Tibial artery (tissue), 4 donors: ENCODE results near the gene NXNL1.

Experiments used
- DNase-seq, 2 donors: peaks; one replicate each; pipeline ENCODE4 v3.0.0-alpha.2; 2019
- H3K27ac ChIP-seq, 2 donors: fragments of 200-600 bp; sonication (generic) in 1 of 2; 1 replicate in 1 of 2; 2 replicates in 1 of 2; pipeline ENCODE4 v1.5.1; 2018 to 2019; ENCODE audit warnings: mild to moderate bottlenecking in 1 of 2
- H3K27me3 ChIP-seq, 2 donors: fragments of 200-600 bp; sonication (generic) in 1 of 2; one replicate each; pipeline versions ENCODE4 v1.5.1 to v1.6.0; 2016 to 2019
- H3K36me3 ChIP-seq, 3 donors: fragments of 200-600 bp; sonication (generic) in 2 of 3; one replicate each; pipeline ENCODE4 v1.5.1; 2016 to 2019; ENCODE audit warnings: mild to moderate bottlenecking in 2 of 3
- H3K4me1 ChIP-seq, 4 donors: fragments of 200-600 bp; sonication (generic) in 2 of 4; 1 replicate in 3 of 4; 2 replicates in 1 of 4; pipeline ENCODE4 v1.5.1; 2016 to 2019
- H3K4me3 ChIP-seq, 2 donors: fragments of 200-600 bp; sonication (generic) in 1 of 2; 1 replicate in 1 of 2; 2 replicates in 1 of 2; pipeline ENCODE4 v1.5.1; 2018 to 2019; ENCODE audit warnings: mild to moderate bottlenecking in 2 of 2
- H3K9me3 ChIP-seq, 3 donors: fragments of 200-600 bp; sonication (generic) in 1 of 3; one replicate each; pipeline ENCODE4 v1.5.1; 2016 to 2019
- CTCF ChIP-seq, 2 experiments: fragments of 200-600 bp in 1 of 2; fragments of 450-650 bp in 1 of 2; IDR thresholded peaks; one replicate each; pipeline ENCODE4 v1.5.1; 2017 to 2019; ENCODE audit warnings: antibody characterized with exemption in 2 of 2, mild to moderate bottlenecking in 1 of 2, moderate library complexity in 1 of 2
- intact Hi-C: fragments of 100-400 bp; cut with DNase I; formaldehyde crosslinking; loops from one replicate; pipeline ENCODE4 v1.15.0; 2023; ENCODE audit warnings: low total_unique reads

Gene NXNL1

GRCh38 chr19:17435218-17435617 is 25.5 kb downstream of the NXNL1 start:
- no peak for DNase-seq
- intact Hi-C loops, result no loop called here

DNA sequence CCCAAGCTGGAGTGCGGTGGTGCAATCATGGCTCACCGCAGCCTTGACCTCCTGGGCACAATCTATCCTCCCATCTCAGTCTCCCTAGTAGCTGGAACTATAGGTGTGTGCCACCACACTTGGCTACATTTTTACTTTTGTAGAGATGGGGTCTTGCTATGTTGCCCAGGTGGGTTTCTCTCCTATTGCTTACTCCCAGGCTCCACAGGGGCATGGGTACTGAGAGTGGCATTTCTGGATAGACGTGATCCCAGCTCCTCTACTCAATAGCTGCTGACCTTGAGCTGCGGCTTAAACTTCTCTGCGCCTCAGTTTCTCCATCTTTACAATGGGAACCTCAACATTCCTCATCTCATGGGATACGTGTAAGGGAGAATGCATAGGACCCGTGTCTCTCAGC is 29.3 kb downstream of the NXNL1 start:
- Histone ChIP-seq H3K27ac (no peak overlapping the region), H3K4me3 (no peak overlapping the region), H3K9me3 (no peaks in the 10 kb centered on the region), H3K27me3 (no peaks in the 10 kb centered on the region), H3K36me3 (peaks cover 0 to 8% (median 6%) of the 10 kb centered on the region in 3 donors), H3K4me1 (no peaks in the 10 kb centered on the region)
- no peak for TF ChIP-seq CTCF (IDR thresholded peaks at IDR 0.05)
- no peak for DNase-seq
- intact Hi-C loops, result no loop called here

More at GRCh38 chr19:17435218-17435617, 25.5 kb downstream of the NXNL1 start:
- Histone ChIP-seq H3K36me3 (peaks cover 0 to 9% (median 8%) of the 10 kb centered on the region in 3 donors), H3K9me3 (no peaks in the 10 kb centered on the region), H3K27me3 (no peaks in the 10 kb centered on the region), H3K4me1 (no peaks in the 10 kb centered on the region), H3K4me3 (no peak overlapping the region), H3K27ac (no peak overlapping the region)
- TF ChIP-seq CTCF (IDR thresholded peaks at IDR 0.05), result no peak

DNA sequence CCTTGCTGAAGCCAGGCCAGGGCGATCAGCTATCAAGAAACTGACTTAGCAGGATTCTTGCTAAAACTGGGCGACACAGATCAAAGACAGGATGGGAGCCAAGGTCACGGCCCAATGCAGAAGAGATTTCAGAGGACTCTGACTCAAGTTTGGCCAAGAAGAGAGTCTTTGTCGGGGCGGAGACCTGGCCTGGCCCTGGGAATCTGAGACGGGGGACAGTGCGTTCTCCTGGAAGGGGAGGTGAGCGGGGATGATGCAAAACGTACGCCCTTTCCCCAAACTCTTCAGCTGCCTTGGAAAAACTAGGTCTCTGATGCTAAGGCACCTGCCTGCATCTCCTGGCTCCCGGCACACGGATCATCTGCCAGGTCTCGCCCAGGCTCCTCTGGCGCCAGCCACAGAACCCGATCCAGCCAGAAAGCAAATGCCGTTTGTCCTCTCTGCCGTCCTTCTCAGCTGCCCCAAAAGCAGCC is 31.0 kb downstream of the NXNL1 start:
- H3K4me3 ChIP-seq, result no peak overlapping the region
- H3K4me1 ChIP-seq, result peaks cover 0 to 4% (median 2%) of the 10 kb centered on the region in 4 donors
- no peak overlapping the region for H3K27ac ChIP-seq
- H3K9me3 ChIP-seq, result no peaks in the 10 kb centered on the region
- TF ChIP-seq CTCF (IDR thresholded peaks at IDR 0.05), result no peak
- H3K36me3 ChIP-seq, result no peaks in the 10 kb centered on the region
- H3K27me3 ChIP-seq, result no peaks in the 10 kb centered on the region
- intact Hi-C loops, result no loop called here
- no peak for DNase-seq

GRCh38 chr19:17424743-17425365 is 35.9 kb downstream of the NXNL1 start:
- no peaks in the 10 kb centered on the region for H3K27me3 ChIP-seq
- H3K4me3 ChIP-seq, result no peak overlapping the region
- H3K9me3 ChIP-seq, result no peaks in the 10 kb centered on the region
- no peak for DNase-seq
- intact Hi-C loops, result loop anchor here (5.0 kb wide), 1 partner anchor 42 kb away; no protein-coding TSS in a partner anchor
- peaks cover 0 to 12% (median 8%) of the 10 kb centered on the region in 4 donors for H3K4me1 ChIP-seq
- H3K36me3 ChIP-seq, result peaks cover 0 to 9% (median 0%) of the 10 kb centered on the region in 3 donors
- peak in 1 of 2 experiments; percentile 9 for TF ChIP-seq CTCF (IDR thresholded peaks at IDR 0.05)
- no peak overlapping the region for H3K27ac ChIP-seq

DNA sequence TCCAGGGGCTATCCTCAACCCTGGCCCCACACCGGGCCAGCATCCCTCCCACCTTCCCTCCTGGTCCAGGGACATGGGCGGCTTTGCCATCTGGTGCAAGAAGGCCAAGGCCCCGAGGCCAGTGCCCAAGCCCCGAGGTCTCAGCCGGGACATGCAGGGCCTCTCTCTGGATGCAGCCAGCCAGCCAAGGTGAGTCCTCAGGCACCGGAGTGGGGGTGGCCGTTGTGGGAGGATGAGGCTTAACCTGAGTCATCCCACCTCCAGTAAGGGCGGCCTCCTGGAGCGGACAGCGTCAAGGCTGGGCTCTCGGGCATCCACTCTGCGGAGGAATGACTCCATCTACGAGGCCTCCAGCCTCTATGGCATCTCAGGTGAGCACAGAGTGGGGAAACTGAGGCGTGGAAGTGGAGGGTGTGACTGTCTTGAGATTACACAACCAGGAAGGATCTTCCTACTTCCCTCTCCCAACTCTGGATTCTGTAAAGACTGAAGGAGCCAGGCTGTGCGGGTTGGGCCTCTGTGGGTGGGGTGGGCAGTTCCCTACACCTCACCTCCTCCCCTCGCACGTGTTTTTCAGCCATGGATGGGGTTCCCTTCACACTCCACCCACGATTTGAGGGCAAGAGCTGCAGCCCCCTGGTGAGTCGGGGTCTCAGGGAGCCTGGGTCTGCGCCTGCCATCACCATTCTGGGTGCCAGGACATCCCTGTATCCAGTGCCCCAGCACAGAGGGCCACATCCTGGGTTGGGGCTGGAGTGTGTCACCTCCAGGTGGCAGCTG is 37.1 kb downstream of the NXNL1 start:
- H3K27ac ChIP-seq, result no peak overlapping the region
- peaks cover 0 to 9% (median 0%) of the 10 kb centered on the region in 3 donors for H3K36me3 ChIP-seq
- no peaks in the 10 kb centered on the region for H3K9me3 ChIP-seq
- H3K27me3 ChIP-seq, result no peaks in the 10 kb centered on the region
- peaks cover 0 to 19% (median 8%) of the 10 kb centered on the region in 4 donors for H3K4me1 ChIP-seq
- no peak for DNase-seq
- intact Hi-C loops, result loop anchor here (5.0 kb wide), 1 partner anchor 44 kb away; no protein-coding TSS in a partner anchor
- no peak overlapping the region for H3K4me3 ChIP-seq
- TF ChIP-seq CTCF (IDR thresholded peaks at IDR 0.05), result no peak
